Bronchial epithelial cell (primary cell): ENCODE measurements around the gene ZNF280B. TPM values are rescaled to one million over a fixed set of nuclear protein-coding genes. Genes with fewer than 3 reads are reported as not detected.

Experiments used
- DNase-seq: peaks from one replicate; pipeline ENCODE4 v3.0.0-alpha.2; 2010; ENCODE audit warnings: low read depth
- FAIRE-seq: peaks from 2 replicates; lab custom pipeline; 2011; peaks lifted over from hg19 to GRCh38; lab: Jason Lieb, UNC
- H3K27me3 ChIP-seq: 2 replicates; pipeline ENCODE4 v1.5.1; 2011; ENCODE audit warnings: low read length; ENCODE audit not compliant: control insufficient read depth, insufficient read depth
- H3K36me3 ChIP-seq: 2 replicates; pipeline ENCODE4 v1.5.1; 2011; ENCODE audit warnings: low read length; ENCODE audit not compliant: control insufficient read depth, insufficient read depth
- H3K4me3 ChIP-seq: 2 replicates; pipeline ENCODE4 v1.5.1; 2011; ENCODE audit warnings: mild to moderate bottlenecking, low read depth, low read length, control low read depth
- total RNA-seq: library from RNA; depleted of rRNA; stranded (reverse); fragments of >200 nt; gene quantifications from 2 replicates; pipeline ENCODE4 v1.2.1, GENCODE V29; 2014
- TF ChIP-seq, protein P1 (sequence below): IDR thresholded peaks from 2 replicates; pipeline ENCODE4 v1.5.1; 2011; ENCODE audit warnings: mild to moderate bottlenecking, moderate library complexity, low read length, control low read depth, inconsistent platforms; ENCODE audit not compliant: insufficient read depth, severe bottlenecking

ZNF280B gene
- total RNA-seq, 1 donor from 2014 or later: 0.26 TPM

DNA sequence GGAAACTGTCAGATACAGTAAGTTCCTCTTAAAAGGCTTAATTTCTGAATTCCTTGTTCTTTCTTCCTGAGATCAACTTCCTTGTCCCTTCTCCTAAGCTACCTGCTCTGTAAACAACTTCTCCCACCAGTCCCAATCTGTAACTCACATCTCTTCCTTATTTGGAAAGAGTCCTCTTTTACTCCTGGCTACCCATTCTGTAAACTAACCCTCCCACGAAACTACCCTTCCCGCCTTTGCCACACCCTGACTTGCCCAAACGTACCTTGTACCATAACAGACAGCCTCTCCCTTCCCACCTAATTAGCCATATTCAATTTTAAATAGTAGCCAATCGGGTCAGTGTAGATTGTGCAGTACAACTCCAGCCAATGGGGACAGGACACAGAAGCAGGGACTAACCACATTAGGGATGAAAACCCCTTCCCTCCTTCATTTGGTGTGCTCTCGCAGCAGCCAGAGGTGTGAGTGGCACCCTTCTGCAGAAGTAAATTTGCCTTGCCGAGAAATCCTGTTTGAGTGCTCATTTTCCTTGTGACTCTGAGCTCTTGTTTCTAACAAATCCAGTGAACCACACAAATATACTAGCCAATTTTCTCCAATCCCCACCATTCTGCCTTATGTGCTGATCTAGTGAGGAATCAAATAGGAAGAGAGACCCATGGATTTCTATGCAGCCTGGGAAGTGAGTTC is 49.5 kb downstream of the ZNF280B start:
- Histone ChIP-seq H3K4me3 (no peak overlapping the region), H3K36me3 (no peaks in the 10 kb centered on the region), H3K27me3 (no peaks in the 10 kb centered on the region)
- DNase-seq (no peak), FAIRE-seq (no peak)
- TF ChIP-seq, protein P1, sequence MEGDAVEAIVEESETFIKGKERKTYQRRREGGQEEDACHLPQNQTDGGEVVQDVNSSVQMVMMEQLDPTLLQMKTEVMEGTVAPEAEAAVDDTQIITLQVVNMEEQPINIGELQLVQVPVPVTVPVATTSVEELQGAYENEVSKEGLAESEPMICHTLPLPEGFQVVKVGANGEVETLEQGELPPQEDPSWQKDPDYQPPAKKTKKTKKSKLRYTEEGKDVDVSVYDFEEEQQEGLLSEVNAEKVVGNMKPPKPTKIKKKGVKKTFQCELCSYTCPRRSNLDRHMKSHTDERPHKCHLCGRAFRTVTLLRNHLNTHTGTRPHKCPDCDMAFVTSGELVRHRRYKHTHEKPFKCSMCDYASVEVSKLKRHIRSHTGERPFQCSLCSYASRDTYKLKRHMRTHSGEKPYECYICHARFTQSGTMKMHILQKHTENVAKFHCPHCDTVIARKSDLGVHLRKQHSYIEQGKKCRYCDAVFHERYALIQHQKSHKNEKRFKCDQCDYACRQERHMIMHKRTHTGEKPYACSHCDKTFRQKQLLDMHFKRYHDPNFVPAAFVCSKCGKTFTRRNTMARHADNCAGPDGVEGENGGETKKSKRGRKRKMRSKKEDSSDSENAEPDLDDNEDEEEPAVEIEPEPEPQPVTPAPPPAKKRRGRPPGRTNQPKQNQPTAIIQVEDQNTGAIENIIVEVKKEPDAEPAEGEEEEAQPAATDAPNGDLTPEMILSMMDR: no peak

DNA sequence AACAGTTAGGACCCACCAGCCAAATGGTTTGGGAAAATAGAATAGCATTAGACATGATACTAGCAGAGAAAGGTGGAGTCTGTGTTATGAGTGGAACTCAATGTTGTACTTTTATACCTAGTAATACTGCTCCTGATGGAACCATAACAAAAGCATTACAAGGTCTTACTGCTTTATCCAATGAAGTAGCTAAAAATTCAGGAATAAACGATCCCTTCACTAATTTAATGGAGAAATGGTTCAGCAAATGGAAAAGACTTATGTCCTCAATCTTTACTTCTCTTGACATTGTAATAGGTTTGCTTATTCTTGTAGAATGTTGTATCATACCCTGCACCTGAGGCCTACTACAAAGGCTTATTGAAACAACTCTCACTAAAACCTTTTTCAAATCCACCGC is 50.2 kb downstream of the ZNF280B start:
- TF ChIP-seq, protein P1: no peak
- Histone ChIP-seq H3K36me3 (no peaks in the 10 kb centered on the region), H3K4me3 (no peak overlapping the region), H3K27me3 (no peaks in the 10 kb centered on the region)
- no peak for DNase-seq
- FAIRE-seq: no peak

DNA sequence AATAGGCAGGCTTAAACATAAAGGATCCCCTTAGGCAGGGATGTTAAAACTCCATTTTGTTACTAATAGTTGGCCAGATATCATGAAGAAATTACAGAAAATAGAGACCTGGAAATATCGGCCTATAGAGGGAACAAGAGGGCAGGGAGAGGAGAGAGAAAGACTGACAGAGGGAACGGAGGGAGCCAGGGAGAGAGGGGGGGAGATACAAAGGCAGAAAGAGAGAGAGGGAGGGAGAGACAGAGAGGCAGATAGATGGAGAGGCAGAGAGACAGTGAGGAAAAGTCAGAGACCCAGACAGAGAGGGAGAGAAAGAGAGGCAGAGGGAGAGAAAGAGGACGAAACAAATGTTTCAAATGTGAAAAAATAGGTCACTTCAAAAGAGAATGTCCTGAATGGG is 53.5 kb downstream of the ZNF280B start:
- TF ChIP-seq, protein P1: no peak
- DNase-seq: no peak
- H3K27me3 ChIP-seq: no peaks in the 10 kb centered on the region
- FAIRE-seq: no peak
- no peaks in the 10 kb centered on the region for H3K36me3 ChIP-seq
- no peak overlapping the region for H3K4me3 ChIP-seq

DNA sequence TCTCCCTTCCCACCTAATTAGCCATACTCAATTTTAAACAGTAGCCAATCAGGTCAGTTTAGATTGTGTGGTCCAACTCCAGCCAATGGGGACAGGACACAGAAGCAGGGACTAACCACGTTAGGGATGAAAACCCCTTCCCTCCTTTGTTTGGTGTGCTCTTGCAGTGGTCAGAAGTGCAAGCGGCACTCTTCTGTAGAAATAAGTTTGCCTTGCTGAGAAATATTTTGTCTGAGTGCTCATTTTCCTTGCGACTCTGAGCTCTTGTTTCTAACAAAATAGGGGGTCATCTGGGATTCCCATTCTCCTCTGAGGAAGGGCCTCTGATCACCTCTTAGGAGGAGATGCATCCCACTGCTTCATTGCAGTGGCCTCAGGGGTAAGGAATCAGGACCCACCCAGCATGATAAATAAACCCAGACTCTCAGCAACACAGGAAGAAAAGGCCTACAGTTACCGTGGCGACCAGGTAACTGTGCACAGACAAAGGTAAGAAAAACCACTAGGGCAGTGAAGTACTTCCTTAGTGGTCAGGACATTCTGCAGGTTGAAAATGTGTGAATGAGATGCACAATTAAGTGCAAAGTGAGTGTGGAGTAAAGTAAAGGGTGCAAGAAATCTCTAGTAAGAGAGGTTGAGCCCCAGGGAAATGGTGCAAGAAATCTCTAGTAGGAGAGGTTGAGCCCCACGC is 55.4 kb downstream of the ZNF280B start:
- TF ChIP-seq, protein P1: no peak
- Histone ChIP-seq H3K36me3 (no peaks in the 10 kb centered on the region), H3K4me3 (no peak overlapping the region), H3K27me3 (no peaks in the 10 kb centered on the region)
- DNase-seq (no peak), FAIRE-seq (no peak)

DNA sequence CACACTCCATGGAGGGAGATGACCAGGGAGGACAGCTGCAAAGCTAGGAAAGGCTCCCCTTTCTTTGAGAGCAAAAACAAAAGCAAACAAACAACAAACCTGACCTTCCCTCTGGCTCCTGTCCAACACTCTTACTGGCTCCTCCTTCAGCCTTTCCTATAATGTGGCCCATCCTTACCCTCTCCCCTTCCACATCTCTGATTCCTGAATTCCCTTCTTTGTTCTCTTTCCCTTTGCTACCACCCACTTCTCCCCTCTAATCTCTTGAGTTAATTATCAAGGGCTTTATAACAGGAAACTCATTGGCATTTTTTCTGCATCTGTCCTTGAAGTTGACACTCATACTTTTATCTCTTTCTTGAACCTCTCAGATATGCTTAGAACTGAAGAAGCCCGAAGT is 56.3 kb downstream of the ZNF280B start:
- no peak overlapping the region for H3K4me3 ChIP-seq
- TF ChIP-seq, protein P1: no peak
- DNase-seq: no peak
- H3K36me3 ChIP-seq: no peaks in the 10 kb centered on the region
- FAIRE-seq: no peak
- no peaks in the 10 kb centered on the region for H3K27me3 ChIP-seq
